Measurements from ENCODE around the gene MACROD2. TPM values are rescaled to one million over a fixed set of nuclear protein-coding genes. Genes with fewer than 3 reads are reported as not detected.

MACROD2 gene
- polyA plus RNA-seq, 1 donor (not counting 4 experiments of a cell fraction or from before 2014, with no cell fraction given): 0.71 TPM

GRCh38 chr20:14643556-14643955, 648.2 kb downstream of the MACROD2 start:
- dilution Hi-C loops (cut with MboI; ENCODE audit: extremely low pct_ligation_motif_present, low sequenced_read_pairs): no loop called here
- no peaks in the 10 kb centered on the region for H3K79me2 ChIP-seq (ENCODE audit: control insufficient read depth, insufficient read depth, low read length)
- FAIRE-seq (no peak), DNase-seq (ENCODE audit: low read depth, low spot score) (no peak)
- no peaks in the 10 kb centered on the region for H3K4me1 ChIP-seq (ENCODE audit: control insufficient read depth, extremely low read depth, insufficient read depth, low read length)
- no peak overlapping the region for H2AFZ ChIP-seq (ENCODE audit: control insufficient read depth, low read length)
- H3K4me3 ChIP-seq (ENCODE audit: control insufficient read depth in 2 of 3, extremely low read depth in 1 of 3, insufficient read depth in 2 of 3, low read depth in 1 of 3, low read length in 3 of 3): no peak overlapping the region
- H3K27me3 ChIP-seq (ENCODE audit: control insufficient read depth, extremely low read depth, insufficient read depth, low read length): no peaks in the 10 kb centered on the region
- no peaks in the 10 kb centered on the region for H4K20me1 ChIP-seq (ENCODE audit: control insufficient read depth, extremely low read depth, insufficient read depth, low read length)
- H3K27ac ChIP-seq (ENCODE audit: control insufficient read depth, insufficient read depth, low read length): no peak overlapping the region
- H3K36me3 ChIP-seq (ENCODE audit: control insufficient read depth in 2 of 2, extremely low read depth in 1 of 2, insufficient read depth in 2 of 2, low read length in 2 of 2): no peaks in the 10 kb centered on the region
- H3K9me3 ChIP-seq (ENCODE audit: control insufficient read depth, low read depth, low read length): no peaks in the 10 kb centered on the region
- no peak for TF ChIP-seq CTCF (optimal IDR thresholded peaks at IDR 0.05 in 1 of 3, IDR thresholded peaks at IDR 0.05 in 1 of 3, conservative IDR thresholded peaks at IDR 0.05 in 1 of 3; ENCODE audit: extremely low read depth in 1 of 3, insufficient read depth in 2 of 3, low read length in 3 of 3)
- TF ChIP-seq EZH2 (IDR thresholded peaks at IDR 0.05; ENCODE audit: low read length): no peak
- H3K4me2 ChIP-seq (ENCODE audit: control insufficient read depth, extremely low read depth, insufficient read depth, low read depth, low read length): no peak overlapping the region
- H3K9me1 ChIP-seq (ENCODE audit: control insufficient read depth, extremely low read depth, insufficient read depth, low read length): no peaks in the 10 kb centered on the region
- H3K9ac ChIP-seq (ENCODE audit: control insufficient read depth, extremely low read depth, insufficient read depth, low read length): no peak overlapping the region

- Histone ChIP-seq H3K36me3 (ENCODE audit: control insufficient read depth in 2 of 2, extremely low read depth in 1 of 2, insufficient read depth in 2 of 2, low read length in 2 of 2) (no peaks in the 10 kb centered on the region), H3K4me2 (ENCODE audit: control insufficient read depth, extremely low read depth, insufficient read depth, low read depth, low read length) (no peak overlapping the region), H3K9ac (ENCODE audit: control insufficient read depth, extremely low read depth, insufficient read depth, low read length) (no peak overlapping the region), H3K4me3 (ENCODE audit: control insufficient read depth in 2 of 3, extremely low read depth in 1 of 3, insufficient read depth in 2 of 3, low read depth in 1 of 3, low read length in 3 of 3) (no peak overlapping the region), H2AFZ (ENCODE audit: control insufficient read depth, low read length) (no peak overlapping the region), H3K27ac (ENCODE audit: control insufficient read depth, insufficient read depth, low read length) (no peak overlapping the region), H3K79me2 (ENCODE audit: control insufficient read depth, insufficient read depth, low read length) (no peaks in the 10 kb centered on the region), H3K9me3 (ENCODE audit: control insufficient read depth, low read depth, low read length) (no peaks in the 10 kb centered on the region), H4K20me1 (ENCODE audit: control insufficient read depth, extremely low read depth, insufficient read depth, low read length) (no peaks in the 10 kb centered on the region), H3K4me1 (ENCODE audit: control insufficient read depth, extremely low read depth, insufficient read depth, low read length) (no peaks in the 10 kb centered on the region), H3K27me3 (ENCODE audit: control insufficient read depth, extremely low read depth, insufficient read depth, low read length) (no peaks in the 10 kb centered on the region), H3K9me1 (ENCODE audit: control insufficient read depth, extremely low read depth, insufficient read depth, low read length) (no peaks in the 10 kb centered on the region)
- FAIRE-seq (no peak), DNase-seq (ENCODE audit: low read depth, low spot score) (no peak)
- no peak for TF ChIP-seq EZH2 (IDR thresholded peaks at IDR 0.05; ENCODE audit: low read length)
- no peak for TF ChIP-seq CTCF (optimal IDR thresholded peaks at IDR 0.05 in 1 of 3, IDR thresholded peaks at IDR 0.05 in 1 of 3, conservative IDR thresholded peaks at IDR 0.05 in 1 of 3; ENCODE audit: extremely low read depth in 1 of 3, insufficient read depth in 2 of 3, low read length in 3 of 3)
- dilution Hi-C loops (cut with MboI; ENCODE audit: extremely low pct_ligation_motif_present, low sequenced_read_pairs): no loop called here
Measured at GRCh38 chr20:14644306-14645097, 649.2 kb downstream of the MACROD2 start.
